Measurements from ENCODE around the gene PKD1L1. TPM values are rescaled to one million over a fixed set of nuclear protein-coding genes. Genes with fewer than 3 reads are reported as not detected.

PKD1L1 gene
- total RNA-seq, 1 experiment from 2014 or later: 0.07 TPM

DNA sequence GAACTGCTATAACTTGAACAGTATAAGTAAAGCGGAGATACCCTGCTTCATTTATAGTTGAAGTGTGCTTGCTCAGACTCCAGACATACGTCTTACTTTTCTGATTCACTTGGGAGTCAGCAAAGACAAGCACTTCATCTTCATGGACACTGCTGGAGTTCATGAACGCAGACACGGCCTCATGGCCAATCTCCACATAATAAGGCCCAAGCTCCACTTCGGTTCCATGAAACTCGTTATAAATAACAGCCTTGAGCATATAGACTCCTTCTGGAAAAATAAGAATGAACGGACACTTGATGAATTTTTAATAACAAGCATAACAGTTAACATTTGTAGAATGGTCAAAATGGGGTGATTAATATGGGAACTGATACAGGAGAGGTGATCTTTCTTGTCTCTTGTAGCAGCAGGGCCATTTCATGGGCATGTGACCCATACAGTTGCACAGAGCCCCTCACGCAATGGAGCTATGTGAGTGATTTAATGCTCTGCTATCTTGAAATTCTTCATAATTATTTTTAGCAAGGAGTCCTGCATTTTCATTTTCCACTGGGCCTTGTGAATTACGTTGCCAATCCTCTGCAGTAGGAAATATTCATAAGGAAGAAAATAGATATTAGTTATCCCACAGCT lies 40.2 kb downstream of the PKD1L1 start:
- POLR2A ChIA-PET: no interaction called here
- Mint-ChIP-seq H3K36me3 (no peaks in the 10 kb centered on the region), H3K27me3 (ENCODE audit: low read depth) (no peaks in the 10 kb centered on the region), H3K4me3 (no peak overlapping the region), H3K9me3 (no peaks in the 10 kb centered on the region), H3K27ac (no peak overlapping the region), H3K4me1 (peaks cover 35% of the 10 kb centered on the region)
- DNase-seq (ENCODE audit: low spot score): no peak
- no peak for TF ChIP-seq E2F5 (CRISPR knock-in tag; IDR thresholded peaks at IDR 0.05)
- TF ChIP-seq ZNF219 (CRISPR knock-in tag; IDR thresholded peaks at IDR 0.05; ENCODE audit: borderline replicate concordance): no peak
- TF ChIP-seq JUN (CRISPR knock-in tag; IDR thresholded peaks at IDR 0.05): no peak
- TF ChIP-seq NR2C2 (CRISPR knock-in tag; IDR thresholded peaks at IDR 0.05): no peak
- TF ChIP-seq ZBTB21 (CRISPR knock-in tag; IDR thresholded peaks at IDR 0.05; ENCODE audit: borderline replicate concordance): no peak
- TF ChIP-seq FOXP1 (CRISPR knock-in tag; IDR thresholded peaks at IDR 0.05; ENCODE audit: borderline replicate concordance): no peak
- no peak for TF ChIP-seq SOX15 (CRISPR knock-in tag; IDR thresholded peaks at IDR 0.05)
- CTCF ChIA-PET: interaction anchor here (0.7 kb wide), 1 partner anchor 16 kb away, joined by 4 read pairs; no protein-coding TSS in a partner anchor
- ATAC-seq: no peak

GRCh38 chr7:47906883-47907282 lies 41.4 kb downstream of the PKD1L1 start:
- ATAC-seq: no peak
- POLR2A ChIA-PET: no interaction called here
- no peak overlapping the region for H3K4me3 Mint-ChIP-seq

More at GRCh38 chr7:47906883-47907282, 41.4 kb downstream of the PKD1L1 start:
- Mint-ChIP-seq H3K9me3 (no peaks in the 10 kb centered on the region), H3K36me3 (no peaks in the 10 kb centered on the region), H3K4me1 (peaks cover 43% of the 10 kb centered on the region), H3K27me3 (ENCODE audit: low read depth) (no peaks in the 10 kb centered on the region), H3K27ac (no peak overlapping the region)
- no peak for TF ChIP-seq GTF2I (CRISPR knock-in tag; conservative IDR thresholded peaks at IDR 0.05)
- no peak for TF ChIP-seq KAT7 (CRISPR knock-in tag; IDR thresholded peaks at IDR 0.05; ENCODE audit: borderline replicate concordance)
- TF ChIP-seq SMAD3 (CRISPR knock-in tag; IDR thresholded peaks at IDR 0.05; ENCODE audit: borderline replicate concordance): no peak
- TF ChIP-seq, protein P1, sequence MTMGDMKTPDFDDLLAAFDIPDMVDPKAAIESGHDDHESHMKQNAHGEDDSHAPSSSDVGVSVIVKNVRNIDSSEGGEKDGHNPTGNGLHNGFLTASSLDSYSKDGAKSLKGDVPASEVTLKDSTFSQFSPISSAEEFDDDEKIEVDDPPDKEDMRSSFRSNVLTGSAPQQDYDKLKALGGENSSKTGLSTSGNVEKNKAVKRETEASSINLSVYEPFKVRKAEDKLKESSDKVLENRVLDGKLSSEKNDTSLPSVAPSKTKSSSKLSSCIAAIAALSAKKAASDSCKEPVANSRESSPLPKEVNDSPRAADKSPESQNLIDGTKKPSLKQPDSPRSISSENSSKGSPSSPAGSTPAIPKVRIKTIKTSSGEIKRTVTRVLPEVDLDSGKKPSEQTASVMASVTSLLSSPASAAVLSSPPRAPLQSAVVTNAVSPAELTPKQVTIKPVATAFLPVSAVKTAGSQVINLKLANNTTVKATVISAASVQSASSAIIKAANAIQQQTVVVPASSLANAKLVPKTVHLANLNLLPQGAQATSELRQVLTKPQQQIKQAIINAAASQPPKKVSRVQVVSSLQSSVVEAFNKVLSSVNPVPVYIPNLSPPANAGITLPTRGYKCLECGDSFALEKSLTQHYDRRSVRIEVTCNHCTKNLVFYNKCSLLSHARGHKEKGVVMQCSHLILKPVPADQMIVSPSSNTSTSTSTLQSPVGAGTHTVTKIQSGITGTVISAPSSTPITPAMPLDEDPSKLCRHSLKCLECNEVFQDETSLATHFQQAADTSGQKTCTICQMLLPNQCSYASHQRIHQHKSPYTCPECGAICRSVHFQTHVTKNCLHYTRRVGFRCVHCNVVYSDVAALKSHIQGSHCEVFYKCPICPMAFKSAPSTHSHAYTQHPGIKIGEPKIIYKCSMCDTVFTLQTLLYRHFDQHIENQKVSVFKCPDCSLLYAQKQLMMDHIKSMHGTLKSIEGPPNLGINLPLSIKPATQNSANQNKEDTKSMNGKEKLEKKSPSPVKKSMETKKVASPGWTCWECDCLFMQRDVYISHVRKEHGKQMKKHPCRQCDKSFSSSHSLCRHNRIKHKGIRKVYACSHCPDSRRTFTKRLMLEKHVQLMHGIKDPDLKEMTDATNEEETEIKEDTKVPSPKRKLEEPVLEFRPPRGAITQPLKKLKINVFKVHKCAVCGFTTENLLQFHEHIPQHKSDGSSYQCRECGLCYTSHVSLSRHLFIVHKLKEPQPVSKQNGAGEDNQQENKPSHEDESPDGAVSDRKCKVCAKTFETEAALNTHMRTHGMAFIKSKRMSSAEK (CRISPR knock-in tag; IDR thresholded peaks at IDR 0.05; ENCODE audit: borderline replicate concordance): no peak
- no peak for TF ChIP-seq ERG (CRISPR knock-in tag; IDR thresholded peaks at IDR 0.05)
- no peak for DNase-seq (ENCODE audit: low spot score)
- CTCF ChIA-PET: no interaction called here
